Loucy (cell line): ENCODE measurements around the gene SUCNR1.

Experiments
- H2AFZ ChIP-seq: fragments of 200-600 bp; sonication (generic); 2 replicates; pipeline ENCODE4 v1.6.0; 2016; ENCODE audit warnings: antibody characterized with exemption, mild to moderate bottlenecking, low read length, moderate library complexity
- H3F3A ChIP-seq: fragments of 200-600 bp; 2 replicates; pipeline ENCODE4 v1.6.0; 2016; ENCODE audit warnings: antibody characterized with exemption, low read depth, mild to moderate bottlenecking
- H3K27me3 ChIP-seq: fragments of 200-600 bp; sonication (generic); 2 replicates; pipeline ENCODE4 v1.6.1; 2014; ENCODE audit warnings: low read length, mild to moderate bottlenecking; ENCODE audit not compliant: insufficient read depth, poor library complexity, severe bottlenecking
- H3K36me3 ChIP-seq: fragments of 200-600 bp; sonication (generic); 2 replicates; pipeline ENCODE4 v1.6.1; 2016; ENCODE audit warnings: low read length; ENCODE audit not compliant: insufficient read depth
- H3K4me1 ChIP-seq: fragments of 200-600 bp; sonication (generic); 2 replicates; pipeline ENCODE4 v1.5.1; 2014; ENCODE audit warnings: low read length, mild to moderate bottlenecking; ENCODE audit not compliant: insufficient read depth, poor library complexity, severe bottlenecking
- H3K4me2 ChIP-seq: fragments of 200-600 bp; sonication (generic); 2 replicates; pipeline ENCODE4 v1.6.0; 2014; ENCODE audit warnings: antibody characterized with exemption, low read length, low read depth, mild to moderate bottlenecking; ENCODE audit not compliant: poor library complexity, severe bottlenecking
- H3K4me3 ChIP-seq: fragments of 200-600 bp; sonication (generic); 2 replicates; pipeline ENCODE4 v1.5.1; 2014; ENCODE audit warnings: low read length, mild to moderate bottlenecking, mixed read lengths; ENCODE audit not compliant: poor library complexity, severe bottlenecking
- H3K79me2 ChIP-seq: fragments of 200-600 bp; sonication (generic); 2 replicates; pipeline ENCODE4 v1.6.1; 2014; ENCODE audit warnings: low read length; ENCODE audit not compliant: insufficient read depth
- H3K9ac ChIP-seq: fragments of 200-600 bp; sonication (generic); 2 replicates; pipeline ENCODE4 v1.6.0; 2014; ENCODE audit warnings: mild to moderate bottlenecking, low read depth, low read length, moderate library complexity; ENCODE audit not compliant: poor library complexity, severe bottlenecking
- H3K9me2 ChIP-seq: fragments of 200-600 bp; sonication (generic); replicated peaks from 2 replicates; pipeline ENCODE4 v1.6.1; 2016; ENCODE audit warnings: low read depth, low read length, mixed read lengths
- H3K9me3 ChIP-seq: fragments of 200-600 bp; sonication (generic); 2 replicates; pipeline ENCODE4 v1.6.1; 2014; ENCODE audit warnings: mild to moderate bottlenecking, antibody characterized with exemption, low read length, low read depth; ENCODE audit not compliant: insufficient read depth
- H4K20me1 ChIP-seq: fragments of 200-600 bp; sonication (generic); 2 replicates; pipeline ENCODE4 v1.6.0; 2014; ENCODE audit warnings: antibody characterized with exemption, low read length, mild to moderate bottlenecking; ENCODE audit not compliant: insufficient read depth, poor library complexity, severe bottlenecking
- EZH2phosphoT487 ChIP-seq: fragments of 200-600 bp; IDR thresholded peaks from 2 replicates; pipeline ENCODE4 v1.6.1; 2018; ENCODE audit warnings: antibody characterized with exemption, mild to moderate bottlenecking, moderate library complexity, borderline replicate concordance
- TF ChIP-seq, protein P1 (sequence below): fragments of 200-600 bp; sonication (generic); conservative IDR thresholded peaks from 2 replicates; pipeline ENCODE4 v1.5.1; 2014; ENCODE audit warnings: mild to moderate bottlenecking, antibody characterized with exemption, low read length

SUCNR1 gene

DNA sequence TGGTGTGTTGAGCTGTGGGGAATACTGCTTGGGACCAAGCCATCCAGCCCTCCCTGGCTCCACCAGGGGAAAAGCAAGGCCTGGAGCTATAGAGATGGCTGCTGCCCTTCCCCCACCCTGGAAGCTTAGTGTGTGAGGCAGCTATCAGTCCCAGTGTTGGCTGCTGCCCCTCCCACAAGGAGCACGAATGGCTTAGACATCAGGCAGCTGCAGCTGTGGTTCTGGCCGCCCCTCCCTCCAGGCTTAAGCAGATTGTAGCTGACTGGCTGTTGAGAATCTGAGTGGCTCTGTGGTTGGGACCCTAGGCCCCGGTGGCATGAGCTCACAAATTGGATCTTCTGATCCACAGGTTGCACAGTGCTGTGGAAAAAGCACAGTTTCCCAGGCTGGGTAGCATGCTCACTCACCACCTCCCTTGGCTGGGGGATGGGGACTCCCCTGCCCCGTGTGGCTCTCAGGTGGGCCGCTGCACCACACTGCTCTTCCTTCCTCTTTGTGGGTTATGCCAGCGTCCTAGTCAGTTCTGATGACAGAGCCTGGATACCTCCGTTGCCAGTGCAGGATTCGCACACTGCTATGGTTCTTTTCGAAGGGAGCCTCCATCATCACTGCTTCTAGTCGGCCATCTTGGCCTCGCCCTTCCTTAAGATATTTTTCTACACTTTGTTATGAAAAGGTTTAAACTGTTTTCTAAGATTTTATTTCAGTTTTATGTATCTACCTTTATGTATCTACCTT is 21.2 kb upstream of the SUCNR1 start:
- no peaks in the 10 kb centered on the region for H3K27me3 ChIP-seq
- no peak overlapping the region for H3K4me2 ChIP-seq
- no peak for TF ChIP-seq EZH2phosphoT487
- TF ChIP-seq, protein P1, sequence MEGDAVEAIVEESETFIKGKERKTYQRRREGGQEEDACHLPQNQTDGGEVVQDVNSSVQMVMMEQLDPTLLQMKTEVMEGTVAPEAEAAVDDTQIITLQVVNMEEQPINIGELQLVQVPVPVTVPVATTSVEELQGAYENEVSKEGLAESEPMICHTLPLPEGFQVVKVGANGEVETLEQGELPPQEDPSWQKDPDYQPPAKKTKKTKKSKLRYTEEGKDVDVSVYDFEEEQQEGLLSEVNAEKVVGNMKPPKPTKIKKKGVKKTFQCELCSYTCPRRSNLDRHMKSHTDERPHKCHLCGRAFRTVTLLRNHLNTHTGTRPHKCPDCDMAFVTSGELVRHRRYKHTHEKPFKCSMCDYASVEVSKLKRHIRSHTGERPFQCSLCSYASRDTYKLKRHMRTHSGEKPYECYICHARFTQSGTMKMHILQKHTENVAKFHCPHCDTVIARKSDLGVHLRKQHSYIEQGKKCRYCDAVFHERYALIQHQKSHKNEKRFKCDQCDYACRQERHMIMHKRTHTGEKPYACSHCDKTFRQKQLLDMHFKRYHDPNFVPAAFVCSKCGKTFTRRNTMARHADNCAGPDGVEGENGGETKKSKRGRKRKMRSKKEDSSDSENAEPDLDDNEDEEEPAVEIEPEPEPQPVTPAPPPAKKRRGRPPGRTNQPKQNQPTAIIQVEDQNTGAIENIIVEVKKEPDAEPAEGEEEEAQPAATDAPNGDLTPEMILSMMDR: no peak
- no peaks in the 10 kb centered on the region for H3K79me2 ChIP-seq
- no peaks in the 10 kb centered on the region for H3F3A ChIP-seq
- H3K4me1 ChIP-seq: no peaks in the 10 kb centered on the region
- H2AFZ ChIP-seq: peak overlapping the region; percentile 42; the same call in 1 of the 2 replicates
- H4K20me1 ChIP-seq: no peaks in the 10 kb centered on the region
- H3K9ac ChIP-seq: no peak overlapping the region
- peaks cover 12% of the 10 kb centered on the region; the same call in 1 of the 2 replicates for H3K9me3 ChIP-seq
- H3K9me2 ChIP-seq: no peaks in the 10 kb centered on the region
- no peak overlapping the region for H3K4me3 ChIP-seq
- H3K36me3 ChIP-seq: no peaks in the 10 kb centered on the region

DNA sequence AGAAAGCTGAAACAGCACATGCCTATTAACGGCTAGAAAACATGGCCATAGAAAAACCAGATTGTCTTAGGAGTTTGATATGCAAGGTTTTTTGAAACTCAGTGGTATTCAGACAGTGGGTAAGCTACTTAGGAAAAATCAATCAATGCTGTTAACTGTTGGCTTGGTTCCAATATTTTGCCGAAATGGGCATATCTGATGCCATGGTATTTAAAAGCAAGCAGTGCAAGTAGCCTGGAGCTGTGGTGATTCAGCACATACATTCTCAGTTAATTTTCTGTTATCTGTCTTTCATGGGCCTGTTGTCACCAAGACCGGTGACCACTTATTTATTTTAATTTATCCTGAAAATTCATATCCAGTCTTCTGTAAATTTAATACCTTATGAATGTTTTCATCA is 17.3 kb upstream of the SUCNR1 start:
- Histone ChIP-seq H3K9ac (no peak overlapping the region), H3F3A (no peaks in the 10 kb centered on the region), H3K4me2 (no peak overlapping the region), H3K27me3 (no peaks in the 10 kb centered on the region), H3K9me3 (no peaks in the 10 kb centered on the region), H2AFZ (no peak overlapping the region), H4K20me1 (no peaks in the 10 kb centered on the region), H3K36me3 (no peaks in the 10 kb centered on the region), H3K4me3 (no peak overlapping the region), H3K79me2 (no peaks in the 10 kb centered on the region), H3K9me2 (no peaks in the 10 kb centered on the region), H3K4me1 (no peaks in the 10 kb centered on the region)
- TF ChIP-seq EZH2phosphoT487: no peak
- TF ChIP-seq, protein P1: no peak

DNA sequence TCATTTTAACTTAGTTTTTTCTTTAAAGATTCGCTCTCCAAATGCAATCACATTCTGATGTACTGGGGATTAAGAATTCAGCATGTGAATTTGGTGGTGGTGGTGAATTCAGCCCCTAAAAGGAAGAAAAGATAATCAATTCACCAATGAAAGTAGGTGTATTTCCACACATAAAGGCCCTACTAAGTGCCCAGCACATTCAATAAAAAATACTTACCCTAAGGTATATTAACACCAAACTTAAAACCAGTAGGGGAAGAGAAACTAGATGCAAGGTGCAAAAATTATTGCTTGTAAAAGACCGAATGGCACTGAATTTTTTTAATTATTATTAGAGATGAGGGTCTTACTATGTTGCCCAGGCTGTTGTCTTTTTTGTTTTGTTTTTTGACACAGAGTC is 16.8 kb upstream of the SUCNR1 start:
- no peaks in the 10 kb centered on the region for H3F3A ChIP-seq
- no peaks in the 10 kb centered on the region for H3K27me3 ChIP-seq
- H3K4me3 ChIP-seq: no peak overlapping the region
- H3K4me1 ChIP-seq: no peaks in the 10 kb centered on the region
- H3K9ac ChIP-seq: no peak overlapping the region
- H2AFZ ChIP-seq: no peak overlapping the region
- H3K9me2 ChIP-seq: no peaks in the 10 kb centered on the region
- H3K9me3 ChIP-seq: no peaks in the 10 kb centered on the region
- no peak overlapping the region for H3K4me2 ChIP-seq
- H3K36me3 ChIP-seq: no peaks in the 10 kb centered on the region
- no peaks in the 10 kb centered on the region for H4K20me1 ChIP-seq
- H3K79me2 ChIP-seq: no peaks in the 10 kb centered on the region
- TF ChIP-seq EZH2phosphoT487: no peak

DNA sequence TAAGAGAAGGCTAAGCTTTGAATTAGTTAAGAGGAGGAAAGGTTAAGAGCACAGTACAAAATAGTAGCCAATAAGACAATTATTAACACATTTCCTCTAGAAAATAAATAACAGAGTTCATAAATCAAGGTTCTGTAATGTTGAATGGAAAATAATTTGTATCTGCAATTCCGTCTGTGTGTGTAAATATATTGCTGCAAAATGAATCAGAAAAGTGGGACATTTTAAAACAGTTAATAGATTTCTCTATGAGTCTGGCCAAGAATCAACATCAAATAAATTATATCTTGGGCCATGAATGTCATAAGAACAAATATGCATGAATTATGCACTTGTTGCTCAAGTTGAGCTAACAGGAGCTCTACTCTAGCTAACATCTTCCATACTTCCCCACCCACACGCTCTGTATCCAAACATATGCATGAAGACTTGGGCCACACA is 14.2 kb upstream of the SUCNR1 start:
- Histone ChIP-seq H2AFZ (no peak overlapping the region), H3K9me3 (no peaks in the 10 kb centered on the region), H3K9ac (no peak overlapping the region), H3F3A (no peaks in the 10 kb centered on the region), H3K4me2 (no peak overlapping the region), H3K9me2 (no peaks in the 10 kb centered on the region), H3K36me3 (no peaks in the 10 kb centered on the region), H3K27me3 (no peaks in the 10 kb centered on the region), H4K20me1 (no peaks in the 10 kb centered on the region), H3K4me3 (no peak overlapping the region), H3K79me2 (no peaks in the 10 kb centered on the region), H3K4me1 (no peaks in the 10 kb centered on the region)
- TF ChIP-seq, protein P1: no peak
- no peak for TF ChIP-seq EZH2phosphoT487
